Activated T-helper 2 cell treated with anti-CD3 and anti-CD28 coated beads, Interferon-gamma antibody, Interleukin-2, Interleukin-4, amounts not matched to agents 10 μg/mL and 5 μg/mL and 100 μg/mL, durations not matched to agents 14 hours and 24 hours and 36 hours (primary cell): ENCODE results near the gene MUC5AC. TPM values are rescaled to one million over a fixed set of nuclear protein-coding genes. Genes with fewer than 3 reads are reported as not detected.

Source experiments
- DNase-seq: peaks from one replicate; pipeline ENCODE4 v3.0.0; 2021; ENCODE audit warnings: low spot score
- H3K27ac Mint-ChIP-seq: one replicate; pipeline ENCODE4 v1.8.0; 2021; ENCODE audit warnings: mixed read lengths
- H3K27me3 Mint-ChIP-seq: one replicate; pipeline ENCODE4 v1.8.0; 2021; ENCODE audit warnings: low read depth, mixed read lengths
- H3K36me3 Mint-ChIP-seq: one replicate; pipeline ENCODE4 v1.8.0; 2021; ENCODE audit warnings: low read depth, mixed read lengths
- H3K4me1 Mint-ChIP-seq: one replicate; pipeline ENCODE4 v1.8.0; 2021; ENCODE audit warnings: low read depth, mixed read lengths
- H3K4me3 Mint-ChIP-seq: one replicate; pipeline ENCODE4 v1.8.0; 2021; ENCODE audit warnings: low read depth, mild to moderate bottlenecking, moderate library complexity, mixed read lengths
- H3K9me3 Mint-ChIP-seq: one replicate; pipeline ENCODE4 v1.8.0; 2021; ENCODE audit warnings: mixed read lengths
- intact Hi-C: fragments of 100-400 bp; cut with micrococcal nuclease; formaldehyde crosslinking; loops from one replicate; pipeline ENCODE4 v1.15.1; 2023
- total RNA-seq: library from RNA; stranded (reverse); gene quantifications from 2 replicates; pipeline ENCODE4 v1.2.3, GENCODE V29; 2022

MUC5AC gene
- total RNA-seq, 1 donor from 2014 or later = not detected

DNA sequence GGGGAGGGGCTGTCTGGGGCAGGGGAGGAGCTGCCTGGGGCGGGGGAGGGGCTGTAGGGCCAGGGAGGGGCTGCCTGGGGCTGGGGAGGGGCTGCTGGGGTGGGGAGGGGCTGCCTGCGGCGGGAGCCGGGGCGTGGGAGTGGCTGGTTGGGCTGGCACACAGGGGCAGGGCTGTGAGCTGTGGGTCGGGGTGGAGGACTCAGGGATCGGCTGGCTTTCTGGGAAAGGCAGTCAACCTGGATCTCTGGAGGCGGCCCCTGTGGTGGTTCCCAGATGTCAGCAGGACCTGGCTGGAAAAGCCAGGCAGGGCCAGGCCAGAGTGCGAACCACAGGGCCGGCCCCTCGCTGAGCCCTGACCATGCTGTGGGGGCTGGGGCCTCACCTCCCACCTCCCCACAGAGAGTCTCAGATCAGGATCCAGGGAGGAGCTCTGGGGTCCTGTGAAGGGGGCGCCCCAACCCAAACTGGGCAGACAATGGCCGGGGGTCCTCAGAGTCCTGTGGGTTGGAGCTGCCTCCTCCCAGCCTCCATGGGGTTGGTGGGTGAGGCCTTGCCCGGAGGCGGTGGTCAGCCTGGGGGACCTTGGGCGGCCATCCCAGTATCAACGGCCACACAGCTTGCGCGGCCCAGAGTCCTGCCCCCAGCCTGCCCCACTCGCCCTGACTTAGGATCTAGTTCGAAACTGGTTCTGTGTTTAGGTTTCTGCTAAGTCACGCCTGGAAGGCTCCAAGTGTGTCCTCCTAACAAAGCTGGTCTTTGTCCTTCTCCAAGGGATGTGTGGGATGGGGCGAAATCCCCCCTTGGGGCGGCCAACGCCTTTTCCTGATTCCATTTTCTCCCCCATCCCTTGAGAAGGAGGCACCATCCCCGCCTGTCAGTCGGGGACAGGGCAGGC, 67.0 kb downstream of the MUC5AC start:
- Mint-ChIP-seq H3K4me1 (no peaks in the 10 kb centered on the region), H3K4me3 (no peak overlapping the region), H3K27me3 (no peaks in the 10 kb centered on the region), H3K27ac (no peak overlapping the region), H3K36me3 (no peaks in the 10 kb centered on the region), H3K9me3 (no peaks in the 10 kb centered on the region)
- intact Hi-C loops = no loop called here
- DNase-seq = no peak

- no peaks in the 10 kb centered on the region for H3K4me1 Mint-ChIP-seq
- H3K27ac Mint-ChIP-seq = no peak overlapping the region
- no peaks in the 10 kb centered on the region for H3K36me3 Mint-ChIP-seq
- H3K9me3 Mint-ChIP-seq = no peaks in the 10 kb centered on the region
- H3K4me3 Mint-ChIP-seq = no peak overlapping the region
- intact Hi-C loops = no loop called here
- DNase-seq = no peak
- H3K27me3 Mint-ChIP-seq = no peaks in the 10 kb centered on the region
Observed at GRCh38 chr11:1225386-1226225, 67.9 kb downstream of the MUC5AC start.

DNA sequence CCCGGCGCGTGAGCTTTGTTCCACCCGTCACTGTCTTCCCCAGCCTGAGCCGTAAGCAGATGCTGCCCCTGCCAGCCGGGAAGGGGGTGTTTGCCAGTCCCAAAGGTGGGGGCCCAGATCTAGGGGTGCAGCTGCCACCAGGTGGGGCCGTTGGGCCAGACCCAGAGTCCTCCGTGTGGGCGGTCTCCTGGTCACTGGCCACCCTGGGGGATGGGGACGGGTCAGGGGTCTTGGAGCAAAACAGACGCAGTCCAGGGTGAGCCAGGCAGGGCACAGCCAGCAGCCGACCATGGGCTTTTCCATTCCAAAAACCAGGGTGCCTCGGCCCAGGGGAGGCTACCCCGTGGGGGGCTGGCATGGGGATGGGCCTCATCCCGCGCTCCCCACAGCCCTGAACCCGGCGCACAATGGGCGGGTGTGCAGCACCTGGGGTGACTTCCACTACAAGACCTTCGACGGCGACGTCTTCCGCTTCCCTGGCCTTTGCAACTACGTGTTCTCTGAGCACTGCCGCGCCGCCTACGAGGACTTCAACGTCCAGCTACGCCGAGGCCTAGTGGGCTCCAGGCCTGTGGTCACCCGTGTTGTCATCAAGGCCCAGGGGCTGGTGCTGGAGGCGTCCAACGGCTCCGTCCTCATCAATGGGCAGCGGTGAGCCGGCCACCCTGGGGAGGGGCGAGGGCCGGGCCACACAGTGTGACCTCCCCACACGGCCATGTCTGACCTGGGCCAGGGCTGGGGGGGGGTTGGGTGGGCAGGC, 68.7 kb downstream of the MUC5AC start:
- DNase-seq = no peak
- no peak overlapping the region for H3K4me3 Mint-ChIP-seq
- no peaks in the 10 kb centered on the region for H3K27me3 Mint-ChIP-seq
- intact Hi-C loops = no loop called here
- H3K27ac Mint-ChIP-seq = no peak overlapping the region
- no peaks in the 10 kb centered on the region for H3K9me3 Mint-ChIP-seq
- H3K36me3 Mint-ChIP-seq = no peaks in the 10 kb centered on the region
- H3K4me1 Mint-ChIP-seq = no peaks in the 10 kb centered on the region

GRCh38 chr11:1226986-1227550, 69.3 kb downstream of the MUC5AC start:
- no peak overlapping the region for H3K27ac Mint-ChIP-seq
- H3K9me3 Mint-ChIP-seq = no peaks in the 10 kb centered on the region
- no peak for DNase-seq
- no peak overlapping the region for H3K4me3 Mint-ChIP-seq
- no peaks in the 10 kb centered on the region for H3K27me3 Mint-ChIP-seq
- H3K4me1 Mint-ChIP-seq = no peaks in the 10 kb centered on the region
- no peaks in the 10 kb centered on the region for H3K36me3 Mint-ChIP-seq
- intact Hi-C loops = no loop called here

DNA sequence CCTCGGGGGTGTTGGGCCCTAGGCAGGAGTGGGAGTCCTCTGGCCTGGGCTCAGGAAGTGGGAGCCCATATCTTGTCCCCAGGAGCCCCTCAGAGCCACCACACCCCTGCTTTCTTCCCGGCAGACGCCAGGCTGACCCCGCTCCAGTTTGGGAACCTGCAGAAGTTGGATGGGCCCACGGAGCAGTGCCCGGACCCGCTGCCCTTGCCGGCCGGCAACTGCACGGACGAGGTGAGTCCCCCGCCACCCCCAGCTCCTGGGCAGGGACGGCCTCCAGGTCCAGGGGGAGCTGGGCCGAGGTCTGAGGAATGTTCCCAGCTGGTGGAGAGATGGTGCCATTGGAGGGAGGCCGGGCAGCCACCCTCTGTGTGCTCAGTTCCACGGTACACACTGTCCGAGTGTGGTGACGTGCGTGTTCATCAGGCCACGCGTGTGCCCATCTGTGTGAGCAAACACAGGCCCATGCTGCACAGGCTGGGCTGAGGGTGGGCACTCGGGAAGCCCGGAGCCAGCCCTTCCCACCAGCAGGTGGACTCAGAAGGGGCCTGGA, 69.9 kb downstream of the MUC5AC start:
- no peaks in the 10 kb centered on the region for H3K27me3 Mint-ChIP-seq
- H3K4me3 Mint-ChIP-seq = no peak overlapping the region
- no peak for DNase-seq
- H3K9me3 Mint-ChIP-seq = no peaks in the 10 kb centered on the region
- no peaks in the 10 kb centered on the region for H3K4me1 Mint-ChIP-seq
- H3K36me3 Mint-ChIP-seq = no peaks in the 10 kb centered on the region
- no peak overlapping the region for H3K27ac Mint-ChIP-seq
- intact Hi-C loops = no loop called here

GRCh38 chr11:1228101-1228821, 70.5 kb downstream of the MUC5AC start:
- no peak for DNase-seq
- H3K27me3 Mint-ChIP-seq = no peaks in the 10 kb centered on the region
- H3K4me3 Mint-ChIP-seq = no peak overlapping the region
- no peaks in the 10 kb centered on the region for H3K4me1 Mint-ChIP-seq
- no peaks in the 10 kb centered on the region for H3K36me3 Mint-ChIP-seq
- H3K9me3 Mint-ChIP-seq = no peaks in the 10 kb centered on the region
- H3K27ac Mint-ChIP-seq = no peak overlapping the region
- intact Hi-C loops = no loop called here

DNA sequence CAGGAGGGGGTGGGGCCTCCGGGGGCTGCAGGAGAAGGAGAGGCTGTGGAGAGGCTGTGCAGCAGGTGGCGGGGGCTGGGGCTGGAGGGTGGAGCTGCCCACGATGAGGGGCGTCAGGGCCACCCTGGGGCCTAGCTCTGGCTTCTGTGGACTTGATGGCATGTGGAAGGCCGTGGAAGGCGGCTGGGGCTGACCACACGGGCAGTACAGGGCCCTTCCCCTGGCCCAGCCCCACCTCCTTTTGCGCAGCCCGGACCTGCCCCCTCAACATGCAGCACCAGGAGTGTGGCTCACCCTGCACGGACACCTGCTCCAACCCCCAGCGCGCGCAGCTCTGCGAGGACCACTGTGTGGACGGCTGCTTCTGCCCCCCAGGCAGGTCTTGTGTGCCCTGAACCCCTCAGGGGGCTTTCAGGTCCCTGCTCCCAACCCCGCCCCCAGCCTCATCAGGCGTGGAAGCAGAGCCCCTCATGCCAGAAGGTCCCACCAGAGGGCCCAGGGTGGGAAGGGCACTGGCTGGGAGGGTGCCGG, 71.2 kb downstream of the MUC5AC start:
- no peak overlapping the region for H3K4me3 Mint-ChIP-seq
- H3K27ac Mint-ChIP-seq = no peak overlapping the region
- no peaks in the 10 kb centered on the region for H3K36me3 Mint-ChIP-seq
- no peak for DNase-seq
- no peaks in the 10 kb centered on the region for H3K9me3 Mint-ChIP-seq
- H3K4me1 Mint-ChIP-seq = no peaks in the 10 kb centered on the region
- intact Hi-C loops = no loop called here
- no peaks in the 10 kb centered on the region for H3K27me3 Mint-ChIP-seq

GRCh38 chr11:1229471-1230120, 71.8 kb downstream of the MUC5AC start:
- H3K27me3 Mint-ChIP-seq = no peaks in the 10 kb centered on the region
- DNase-seq = no peak
- no peak overlapping the region for H3K4me3 Mint-ChIP-seq
- H3K36me3 Mint-ChIP-seq = no peaks in the 10 kb centered on the region
- H3K4me1 Mint-ChIP-seq = no peaks in the 10 kb centered on the region
- intact Hi-C loops = no loop called here
- no peaks in the 10 kb centered on the region for H3K9me3 Mint-ChIP-seq
- H3K27ac Mint-ChIP-seq = no peak overlapping the region

GRCh38 chr11:1230121-1230455, 72.3 kb downstream of the MUC5AC start:
- H3K4me1 Mint-ChIP-seq = no peaks in the 10 kb centered on the region
- no peaks in the 10 kb centered on the region for H3K27me3 Mint-ChIP-seq
- no peak overlapping the region for H3K4me3 Mint-ChIP-seq
- DNase-seq = no peak
- H3K27ac Mint-ChIP-seq = no peak overlapping the region
- intact Hi-C loops = no loop called here
- H3K36me3 Mint-ChIP-seq = no peaks in the 10 kb centered on the region
- no peaks in the 10 kb centered on the region for H3K9me3 Mint-ChIP-seq

DNA sequence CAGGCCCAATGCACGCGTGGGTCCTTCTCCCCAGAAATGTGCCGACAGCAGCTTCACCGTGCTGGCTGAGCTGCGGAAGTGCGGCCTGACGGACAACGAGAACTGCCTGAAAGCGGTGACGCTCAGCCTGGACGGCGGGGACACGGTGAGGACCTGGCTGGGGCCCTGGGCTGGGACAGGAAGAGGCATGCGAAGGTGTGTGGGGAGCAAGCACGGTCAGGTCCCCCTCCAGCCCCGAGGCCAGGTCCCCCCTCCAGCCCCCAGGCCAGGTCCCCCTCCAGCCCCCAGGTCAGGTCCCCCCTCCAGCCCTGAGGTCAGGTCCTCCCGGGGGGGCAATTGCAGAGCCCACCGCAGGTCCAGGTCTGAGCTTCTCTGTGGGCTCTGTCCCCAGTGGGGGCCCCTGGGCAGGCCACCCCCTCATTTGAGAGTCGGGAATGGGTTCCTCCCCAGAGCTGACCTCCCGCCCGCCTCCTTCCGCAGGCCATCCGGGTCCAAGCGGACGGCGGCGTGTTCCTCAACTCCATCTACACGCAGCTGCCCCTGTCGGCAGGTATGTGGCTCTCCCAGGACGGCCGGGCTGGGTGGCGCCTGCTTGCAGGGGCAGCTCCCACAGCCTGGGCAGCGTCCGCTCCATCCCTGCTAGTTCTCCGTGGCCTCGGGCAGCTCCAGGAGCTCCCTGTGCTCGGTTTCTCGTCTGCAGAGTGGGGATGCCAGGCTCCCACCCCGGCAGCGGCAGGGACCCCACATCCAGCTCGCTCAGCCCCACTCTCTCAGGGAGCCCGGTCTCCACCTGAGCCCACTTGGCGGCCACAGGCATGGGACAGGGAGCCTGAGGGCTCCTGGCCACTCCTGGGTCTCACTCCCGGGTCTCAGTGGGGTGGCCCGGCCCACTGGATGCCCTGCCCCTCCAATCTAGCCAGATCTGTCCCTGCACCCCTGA, 73.0 kb downstream of the MUC5AC start:
- H3K27ac Mint-ChIP-seq = no peak overlapping the region
- H3K4me3 Mint-ChIP-seq = no peak overlapping the region
- no peaks in the 10 kb centered on the region for H3K36me3 Mint-ChIP-seq
- intact Hi-C loops = no loop called here
- no peaks in the 10 kb centered on the region for H3K4me1 Mint-ChIP-seq
- no peaks in the 10 kb centered on the region for H3K9me3 Mint-ChIP-seq
- H3K27me3 Mint-ChIP-seq = no peaks in the 10 kb centered on the region
- DNase-seq = no peak
